Measurements from ENCODE around the gene C10orf90. TPM values are rescaled to one million over a fixed set of nuclear protein-coding genes. Genes with fewer than 3 reads are reported as not detected.
"Not testable (repeated sequence)": the region's sequence is repeated elsewhere in the genome, so short reads cannot be mapped to it uniquely, and the experiment has no call there.

C10orf90 gene
- total RNA-seq, 1 donor from 2014 or later = not detected

DNA sequence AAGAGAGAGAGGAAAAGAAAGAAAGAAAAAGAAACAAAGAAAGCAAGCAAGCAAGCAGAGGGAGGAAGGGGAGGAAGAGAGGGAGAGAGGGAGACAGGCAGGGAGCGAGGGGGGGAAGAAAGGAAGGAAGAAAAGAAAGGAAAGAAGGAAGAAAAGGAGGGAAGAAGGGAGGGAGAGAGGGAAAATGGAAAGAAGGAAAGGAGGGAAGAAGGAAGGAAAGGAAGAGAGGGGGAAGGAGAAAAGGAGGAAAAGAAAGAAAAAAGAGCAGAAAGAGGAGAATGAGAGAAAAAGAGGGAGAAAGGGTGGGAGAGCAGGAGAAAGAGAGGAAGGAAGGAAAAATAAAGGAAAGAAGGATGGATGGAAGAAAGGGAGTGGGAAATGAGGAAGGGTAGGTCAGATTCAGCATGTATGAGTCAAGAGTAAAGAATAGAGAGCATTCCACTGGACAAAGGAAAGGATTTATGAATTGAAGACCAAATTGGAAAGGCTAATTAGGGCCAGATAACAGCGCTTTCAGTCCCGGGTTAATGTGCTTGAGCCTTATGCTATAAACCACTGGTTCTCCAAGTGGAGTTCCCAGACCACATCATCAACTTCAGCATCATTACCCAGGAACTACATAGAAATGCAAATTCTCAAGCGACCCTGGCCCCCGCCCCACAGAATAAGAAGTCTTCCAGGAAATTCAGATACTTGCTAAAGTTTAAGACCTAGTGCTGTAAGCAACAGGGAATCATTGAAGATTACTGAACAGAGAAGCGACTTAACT is 85.1 kb downstream of the C10orf90 start:
- DNase-seq (ENCODE audit: low read depth in 2 of 2) = no peak

DNA sequence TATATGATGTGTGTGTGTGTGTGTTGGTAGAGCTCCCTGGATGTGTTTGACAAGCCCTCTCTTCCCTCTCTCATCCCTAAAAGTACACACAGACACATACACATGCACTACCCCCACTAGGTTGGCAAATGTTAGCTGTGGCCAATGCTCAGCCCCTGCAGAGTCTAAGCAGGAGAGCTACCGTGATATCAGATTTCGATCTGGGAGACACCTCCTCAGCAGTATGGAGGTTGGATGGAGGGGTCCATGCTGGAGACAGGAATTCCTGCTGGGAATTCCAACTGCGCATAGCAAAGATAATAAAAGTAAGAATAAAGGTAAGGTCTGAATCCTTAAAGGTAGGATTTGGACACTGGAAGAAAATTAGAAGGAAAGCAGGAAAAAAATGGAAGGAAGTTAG is 85.7 kb downstream of the C10orf90 start:
- no peak for DNase-seq (ENCODE audit: low read depth in 2 of 2)

DNA sequence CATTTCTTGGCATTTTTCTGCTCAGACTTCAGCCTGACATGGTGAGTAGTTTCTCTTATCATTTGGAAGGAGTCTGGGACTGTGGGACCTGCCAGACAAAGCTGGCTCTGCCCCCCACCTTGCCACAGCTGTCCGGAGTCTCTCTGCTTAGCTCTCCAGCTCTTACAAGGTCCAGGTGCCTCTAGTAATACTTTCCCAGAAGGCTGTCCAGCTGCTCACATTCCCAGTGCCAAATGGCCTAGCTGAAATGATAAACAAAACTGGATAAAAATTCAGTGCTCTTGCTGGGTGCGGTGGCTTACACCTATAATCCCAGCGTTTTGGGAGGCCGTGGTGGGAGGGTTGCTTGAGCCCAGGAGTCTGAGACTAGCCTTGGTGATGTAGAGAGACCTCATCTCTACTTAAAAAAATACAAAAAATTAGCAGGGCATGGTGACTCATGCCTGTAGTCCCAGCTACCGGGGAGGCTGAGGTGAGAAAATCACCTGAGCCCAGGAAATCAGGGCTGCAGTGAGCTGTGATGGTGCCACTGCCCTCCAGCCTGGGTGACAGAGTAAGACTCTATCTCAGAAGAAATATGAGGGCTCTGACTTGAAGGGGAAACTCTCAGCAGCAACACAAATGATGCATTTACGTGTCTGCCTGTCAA is 86.8 kb downstream of the C10orf90 start:
- DNase-seq (ENCODE audit: low read depth in 2 of 2) = no peak

GRCh38 chr10:126581648-126582046 is 88.8 kb downstream of the C10orf90 start:
- no peak for DNase-seq (ENCODE audit: low read depth in 2 of 2)

GRCh38 chr10:126580873-126581647 is 89.4 kb downstream of the C10orf90 start:
- DNase-seq (ENCODE audit: low read depth in 2 of 2) = no peak

GRCh38 chr10:126576336-126576735 is 94.2 kb downstream of the C10orf90 start:
- DNase-seq (ENCODE audit: low read depth in 2 of 2) = no peak

DNA sequence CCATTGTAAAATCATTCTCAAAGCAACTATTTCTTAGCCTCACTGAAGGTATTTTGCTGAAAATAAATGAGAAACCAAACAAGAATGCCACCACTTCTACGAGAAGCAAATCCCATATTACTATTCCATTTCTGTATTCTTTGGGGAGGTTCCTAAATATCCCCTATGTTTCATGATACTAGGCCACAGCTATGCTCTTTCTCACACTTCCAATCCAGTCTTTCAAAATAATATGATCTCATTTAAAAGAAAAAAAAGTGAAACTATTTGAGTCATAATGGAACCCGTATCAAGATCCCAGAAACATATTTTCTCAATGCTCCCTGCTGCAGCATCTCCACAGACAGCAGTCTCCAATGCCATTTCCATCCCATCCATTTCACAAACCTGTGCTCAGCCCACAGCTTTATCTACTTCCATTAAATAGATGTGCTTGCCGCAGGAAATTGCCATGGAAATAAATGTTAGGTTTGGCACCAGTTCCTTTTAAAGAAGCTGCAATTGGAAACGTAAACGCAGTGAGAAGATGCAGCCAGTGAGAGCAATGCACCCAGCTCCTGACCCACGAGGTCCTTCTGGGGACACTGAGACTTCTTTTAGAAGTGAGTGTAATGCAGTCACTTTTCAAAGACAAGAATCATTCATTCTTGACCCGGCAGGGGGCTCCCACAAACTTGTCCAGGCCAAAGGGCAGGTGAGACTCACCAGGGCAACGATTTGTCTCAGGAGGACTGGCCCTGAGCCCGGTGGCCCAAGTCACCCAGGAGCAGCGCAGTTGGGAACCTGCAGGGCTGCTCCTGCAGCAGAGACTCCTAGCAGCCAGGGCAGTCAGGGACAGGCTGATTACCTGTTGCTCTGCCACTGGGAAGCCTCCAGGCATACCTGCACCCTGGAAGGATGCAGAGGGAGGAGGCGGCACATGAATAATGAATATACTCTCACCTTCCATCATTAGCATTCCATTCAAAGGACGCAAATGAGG is 99.6 kb downstream of the C10orf90 start:
- DNase-seq (ENCODE audit: low read depth in 2 of 2) = no peak

DNA sequence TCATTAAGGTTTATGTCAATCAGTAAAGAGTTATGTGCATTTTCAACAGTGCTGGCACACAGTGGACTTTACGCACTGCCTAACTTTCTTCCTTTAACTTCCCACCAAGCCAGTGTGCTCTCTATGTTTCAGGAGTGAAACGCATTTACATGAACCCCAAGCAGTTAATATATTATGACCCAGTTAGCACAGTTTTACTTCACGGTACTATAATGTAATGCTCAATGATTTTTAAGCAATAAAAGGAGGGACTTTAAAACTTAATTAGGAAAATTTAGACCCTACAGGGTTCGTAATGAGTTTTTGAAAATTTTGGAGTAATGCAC is 100.3 kb downstream of the C10orf90 start:
- no peak for DNase-seq (ENCODE audit: low read depth in 2 of 2)

DNA sequence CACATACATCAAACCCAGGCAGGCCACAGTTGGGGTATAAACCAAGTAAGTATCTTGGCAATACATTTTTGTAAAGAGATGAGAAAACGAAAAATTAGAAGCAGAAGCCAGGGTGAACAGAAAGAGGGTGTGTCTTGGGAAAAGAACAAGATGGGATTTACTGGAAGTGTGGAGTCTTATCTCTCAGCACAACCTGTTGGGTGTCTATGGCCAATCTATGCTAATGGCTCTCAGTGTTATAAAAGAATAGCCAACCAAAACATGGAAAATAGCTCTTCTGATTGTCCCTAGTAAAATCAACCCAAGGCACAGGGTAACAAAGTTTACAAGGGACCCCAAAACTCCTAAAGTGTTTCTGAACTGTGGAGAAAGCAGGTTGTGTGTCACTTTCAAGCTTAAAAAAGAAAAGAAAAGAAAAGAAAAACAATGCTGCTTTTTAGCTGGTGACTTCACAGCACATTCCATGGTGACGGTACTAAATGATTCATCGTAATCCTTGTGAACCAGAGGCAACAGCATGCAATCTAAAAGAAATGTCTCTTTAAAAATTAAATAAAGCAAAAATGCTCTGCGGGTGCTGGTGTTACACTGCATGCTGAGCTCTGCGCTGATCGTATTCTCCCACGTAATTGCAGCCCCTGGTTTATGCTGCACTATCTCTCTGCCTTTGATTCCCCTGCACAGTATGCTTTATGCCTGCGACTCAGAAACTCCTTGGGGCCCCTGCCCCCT is 100.8 kb downstream of the C10orf90 start:
- peak in 1 of 2 donors; percentile 6 for DNase-seq (ENCODE audit: low read depth in 2 of 2)

DNA sequence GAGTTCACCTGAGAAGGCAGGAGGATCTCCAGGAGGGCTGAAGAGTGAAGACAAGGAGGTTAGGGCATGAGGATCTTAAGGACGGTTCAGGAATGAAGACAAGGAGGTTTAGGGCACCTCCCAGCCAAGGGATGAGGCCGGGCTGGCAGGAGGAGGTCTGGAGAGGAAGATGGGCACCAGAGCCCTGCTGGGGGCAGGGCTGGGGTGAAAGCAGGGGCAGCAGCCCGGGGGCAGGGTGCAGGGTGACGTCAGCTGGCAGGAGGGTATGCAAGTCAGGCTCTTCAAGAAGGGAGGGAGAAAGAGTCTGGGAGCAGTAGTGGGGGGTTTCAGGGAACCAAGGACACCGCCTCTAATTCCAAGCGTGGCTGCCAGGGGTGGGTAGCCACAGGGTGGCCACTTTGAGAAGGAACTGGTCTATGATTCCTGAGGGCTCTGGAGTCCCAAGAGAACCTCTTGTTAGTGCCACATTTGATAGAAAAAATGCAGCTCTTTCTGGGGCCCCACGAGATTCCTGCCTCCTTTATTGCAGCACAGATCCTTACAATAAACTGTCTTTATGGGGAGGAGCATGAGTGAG is 101.6 kb downstream of the C10orf90 start:
- DNase-seq (ENCODE audit: low read depth in 2 of 2) = no peak

DNA sequence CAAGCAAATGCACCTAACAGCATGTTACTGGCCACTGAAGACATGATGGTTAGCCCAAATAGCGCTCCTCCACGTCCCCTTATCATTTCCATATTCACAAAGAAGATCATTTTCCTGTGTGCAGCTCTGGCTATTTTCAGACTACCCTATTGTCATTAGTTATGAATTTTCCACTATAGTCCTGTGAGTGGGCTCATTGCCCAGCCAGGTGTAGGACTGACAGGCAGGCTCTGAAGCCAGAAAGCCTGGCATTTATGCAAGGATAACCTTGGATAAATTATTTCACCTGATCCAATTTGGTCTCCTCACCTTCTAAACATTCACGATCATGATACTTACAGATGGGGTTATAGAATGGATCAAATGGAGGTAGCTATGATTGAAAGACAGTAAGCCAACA is 104.6 kb downstream of the C10orf90 start:
- DNase-seq (ENCODE audit: low read depth in 2 of 2) = no peak

GRCh38 chr10:126565441-126565840 is 105.1 kb downstream of the C10orf90 start:
- no peak for DNase-seq (ENCODE audit: low read depth in 2 of 2)

GRCh38 chr10:126564326-126564888 is 106.1 kb downstream of the C10orf90 start:
- no peak for DNase-seq (ENCODE audit: low read depth in 2 of 2)

GRCh38 chr10:126563361-126563760 is 107.1 kb downstream of the C10orf90 start:
- DNase-seq (ENCODE audit: low read depth in 2 of 2) = no peak

- DNase-seq (ENCODE audit: low read depth in 2 of 2) = no peak
Observed at GRCh38 chr10:126561921-126562680, 108.4 kb downstream of the C10orf90 start.

DNA sequence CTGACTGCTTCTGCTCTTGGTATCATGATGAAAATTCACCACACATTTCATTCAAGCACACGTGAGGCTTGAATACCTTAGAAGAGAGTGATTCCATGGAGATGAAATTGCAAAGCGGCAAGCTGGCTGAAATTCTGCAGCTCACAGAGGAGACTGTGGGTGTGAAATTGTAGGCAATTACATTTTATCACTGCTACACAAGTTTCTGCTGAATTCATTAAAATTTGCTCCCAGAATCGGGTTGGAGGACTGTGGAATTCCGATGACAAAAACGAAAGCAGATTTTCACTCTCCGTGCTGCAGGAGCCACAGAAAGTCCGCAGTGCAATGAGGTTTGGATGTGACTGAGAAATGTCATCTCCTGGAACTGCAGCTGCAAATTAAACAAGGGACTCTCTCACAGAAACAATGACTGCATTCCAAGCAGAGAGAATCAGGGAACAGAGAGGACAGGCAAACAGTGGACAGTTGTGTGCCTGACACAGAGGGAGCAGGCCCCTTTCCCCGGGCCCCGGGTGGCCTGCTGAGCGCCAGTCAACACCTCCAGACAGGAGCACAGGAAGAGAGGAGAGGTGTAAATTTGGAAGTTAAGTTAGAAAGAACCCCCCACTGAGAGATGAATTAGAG is 109.1 kb downstream of the C10orf90 start:
- no peak for DNase-seq (ENCODE audit: low read depth in 2 of 2)

- no peak for DNase-seq (ENCODE audit: low read depth in 2 of 2)
Observed at GRCh38 chr10:126558881-126559280, 111.6 kb downstream of the C10orf90 start.

GRCh38 chr10:126551202-126551601 is 119.3 kb downstream of the C10orf90 start:
- no peak for DNase-seq (ENCODE audit: low read depth in 2 of 2)

DNA sequence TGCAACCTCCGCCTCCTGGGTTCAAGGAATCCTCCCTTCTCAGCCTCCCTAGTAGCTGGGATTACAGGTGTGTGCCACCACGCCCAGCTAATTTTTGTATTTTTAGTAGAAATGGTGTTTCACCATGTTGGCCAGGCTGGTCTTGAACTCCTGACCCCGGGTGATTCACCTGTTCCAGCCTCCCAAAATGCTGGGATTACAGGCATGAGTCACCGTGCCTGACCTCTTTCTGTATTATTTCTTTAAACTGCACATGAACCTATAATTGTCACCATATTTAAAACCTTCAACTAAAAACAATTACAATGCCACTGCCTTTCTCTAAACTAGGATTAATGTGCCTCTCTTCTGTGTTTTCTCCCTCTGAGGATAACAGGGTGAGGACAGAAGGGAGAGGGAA is 119.9 kb downstream of the C10orf90 start:
- DNase-seq (ENCODE audit: low read depth in 2 of 2) = not testable (repeated sequence)

All from lung microvascular endothelial cell (primary cell).